Neural progenitor cell (in vitro differentiated cells): Measurements from ENCODE around the gene KLF9. TPM values are rescaled to one million over a fixed set of nuclear protein-coding genes. Genes with fewer than 3 reads are reported as not detected.

Source experiments
- DNase-seq: peaks from one replicate; pipeline ENCODE4 v3.0.0-alpha.2; 2016; ENCODE audit warnings: low spot score
- H2AFZ ChIP-seq: fragments of 200-600 bp; sonication (generic); replicated peaks from 2 replicates; pipeline ENCODE4 v1.6.1; 2016; ENCODE audit warnings: antibody characterized with exemption
- H3F3A ChIP-seq: fragments of 200-600 bp; sonication (generic); 2 replicates; pipeline ENCODE4 v1.6.1; 2016; ENCODE audit warnings: antibody characterized with exemption, low read depth
- H3K27ac ChIP-seq: fragments of 200-600 bp; sonication (generic); 2 replicates; pipeline ENCODE4 v1.5.1; 2016; ENCODE audit warnings: mild to moderate bottlenecking
- H3K27me3 ChIP-seq: fragments of 200-600 bp; sonication (generic); 2 replicates; pipeline ENCODE4 v1.6.1; 2016; ENCODE audit warnings: mild to moderate bottlenecking, moderate library complexity
- H3K36me3 ChIP-seq: fragments of 200-600 bp; sonication (generic); 2 replicates; pipeline ENCODE4 v1.5.1; 2016
- H3K4me1 ChIP-seq: fragments of 200-600 bp; sonication (generic); 2 replicates; pipeline ENCODE4 v1.6.1; 2016; ENCODE audit warnings: mixed run types
- H3K4me2 ChIP-seq: fragments of 200-600 bp; sonication (generic); 2 replicates; pipeline ENCODE4 v1.6.1; 2016
- H3K4me3 ChIP-seq: fragments of 200-600 bp; sonication (generic); 2 replicates; pipeline ENCODE4 v1.5.1; 2016
- H3K79me2 ChIP-seq: fragments of 200-600 bp; sonication (generic); 2 replicates; pipeline ENCODE4 v1.6.1; 2016; ENCODE audit warnings: low read depth
- H3K9ac ChIP-seq: fragments of 200-600 bp; sonication (generic); 2 replicates; pipeline ENCODE4 v1.6.1; 2016
- H3K9me3 ChIP-seq: fragments of 200-600 bp; sonication (generic); 2 replicates; pipeline ENCODE4 v1.5.1; 2016; ENCODE audit warnings: low read depth
- H4K20me1 ChIP-seq: fragments of 200-600 bp; sonication (generic); 2 replicates; pipeline ENCODE4 v1.6.1; 2016; ENCODE audit warnings: low read depth
- H3K27ac Mint-ChIP-seq: 3 replicates; pipeline ENCODE4 v1.8.0; 2021; ENCODE audit warnings: mixed read lengths
- H3K27me3 Mint-ChIP-seq: 2 replicates; pipeline ENCODE4 v1.8.0; 2022; ENCODE audit warnings: low read depth, mild to moderate bottlenecking, inconsistent platforms, moderate library complexity, mixed read lengths; ENCODE audit not compliant: insufficient read depth
- H3K36me3 Mint-ChIP-seq: 3 replicates; pipeline ENCODE4 v1.8.0; 2021; ENCODE audit warnings: mixed read lengths
- H3K4me1 Mint-ChIP-seq: 3 replicates; pipeline ENCODE4 v1.8.0; 2021; ENCODE audit warnings: mixed read lengths
- H3K4me3 Mint-ChIP-seq: 3 replicates; pipeline ENCODE4 v1.8.0; 2021; ENCODE audit warnings: mild to moderate bottlenecking, moderate library complexity, mixed read lengths
- H3K9me3 Mint-ChIP-seq: 3 replicates; pipeline ENCODE4 v1.8.0; 2020; ENCODE audit warnings: mixed read lengths
- EZH2 ChIP-seq: fragments of 200-600 bp; sonication (generic); IDR thresholded peaks from 2 replicates; pipeline ENCODE4 v1.6.1; 2017; ENCODE audit warnings: antibody characterized with exemption, mild to moderate bottlenecking, moderate library complexity
- EZH2phosphoT487 ChIP-seq: fragments of 200-600 bp; sonication (generic); IDR thresholded peaks from 2 replicates; pipeline ENCODE4 v1.6.1; 2017; ENCODE audit warnings: antibody characterized with exemption
- total RNA-seq: library from RNA; depleted of rRNA; stranded (reverse); fragments of >200 nt; gene quantifications from 2 replicates; pipeline ENCODE4 v1.2.3, GENCODE V29; 2015; ENCODE audit warnings: low replicate concordance
- TF ChIP-seq, protein P1 (sequence below): fragments of 200-600 bp; sonication (generic); IDR thresholded peaks from 2 replicates; pipeline ENCODE4 v1.5.1; 2017; ENCODE audit warnings: antibody characterized with exemption, mild to moderate bottlenecking

KLF9 gene
- total RNA-seq, 1 donor from 2014 or later, result 0.41 TPM

GRCh38 chr9:70352356-70352755, 62.1 kb downstream of the KLF9 start:
- TF ChIP-seq EZH2 (no peak), EZH2phosphoT487 (no peak)
- TF ChIP-seq, protein P1, sequence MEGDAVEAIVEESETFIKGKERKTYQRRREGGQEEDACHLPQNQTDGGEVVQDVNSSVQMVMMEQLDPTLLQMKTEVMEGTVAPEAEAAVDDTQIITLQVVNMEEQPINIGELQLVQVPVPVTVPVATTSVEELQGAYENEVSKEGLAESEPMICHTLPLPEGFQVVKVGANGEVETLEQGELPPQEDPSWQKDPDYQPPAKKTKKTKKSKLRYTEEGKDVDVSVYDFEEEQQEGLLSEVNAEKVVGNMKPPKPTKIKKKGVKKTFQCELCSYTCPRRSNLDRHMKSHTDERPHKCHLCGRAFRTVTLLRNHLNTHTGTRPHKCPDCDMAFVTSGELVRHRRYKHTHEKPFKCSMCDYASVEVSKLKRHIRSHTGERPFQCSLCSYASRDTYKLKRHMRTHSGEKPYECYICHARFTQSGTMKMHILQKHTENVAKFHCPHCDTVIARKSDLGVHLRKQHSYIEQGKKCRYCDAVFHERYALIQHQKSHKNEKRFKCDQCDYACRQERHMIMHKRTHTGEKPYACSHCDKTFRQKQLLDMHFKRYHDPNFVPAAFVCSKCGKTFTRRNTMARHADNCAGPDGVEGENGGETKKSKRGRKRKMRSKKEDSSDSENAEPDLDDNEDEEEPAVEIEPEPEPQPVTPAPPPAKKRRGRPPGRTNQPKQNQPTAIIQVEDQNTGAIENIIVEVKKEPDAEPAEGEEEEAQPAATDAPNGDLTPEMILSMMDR, result no peak
- no peaks in the 10 kb centered on the region for H3K27me3 Mint-ChIP-seq
- peaks cover 20% of the 10 kb centered on the region for H3K36me3 Mint-ChIP-seq
- H3K9me3 Mint-ChIP-seq, result no peaks in the 10 kb centered on the region
- no peak overlapping the region for H3K4me2 ChIP-seq
- DNase-seq, result no peak
- no peak overlapping the region for H3K27ac ChIP-seq
- no peak overlapping the region for H3K4me3 Mint-ChIP-seq
- no peaks in the 10 kb centered on the region for H3K79me2 ChIP-seq
- peaks cover 8% of the 10 kb centered on the region for H3K36me3 ChIP-seq
- H3K4me1 Mint-ChIP-seq, result no peaks in the 10 kb centered on the region
- H3K9me3 ChIP-seq, result no peaks in the 10 kb centered on the region
- H3K27ac Mint-ChIP-seq, result no peak overlapping the region
- H4K20me1 ChIP-seq, result no peaks in the 10 kb centered on the region
- H2AFZ ChIP-seq, result no peak overlapping the region
- no peak overlapping the region for H3K9ac ChIP-seq
- no peak overlapping the region for H3K4me3 ChIP-seq
- no peaks in the 10 kb centered on the region for H3K4me1 ChIP-seq
- no peaks in the 10 kb centered on the region for H3F3A ChIP-seq
- H3K27me3 ChIP-seq, result no peaks in the 10 kb centered on the region

GRCh38 chr9:70347046-70347445, 67.4 kb downstream of the KLF9 start:
- H3F3A ChIP-seq, result no peaks in the 10 kb centered on the region
- Mint-ChIP-seq H3K4me3 (no peak overlapping the region), H3K27ac (no peak overlapping the region), H3K9me3 (no peaks in the 10 kb centered on the region), H3K27me3 (no peaks in the 10 kb centered on the region), H3K4me1 (peaks cover 3% of the 10 kb centered on the region), H3K36me3 (peaks cover 21% of the 10 kb centered on the region)
- peaks cover 13% of the 10 kb centered on the region for H3K36me3 ChIP-seq
- no peak for DNase-seq
- H3K27me3 ChIP-seq, result no peaks in the 10 kb centered on the region
- no peaks in the 10 kb centered on the region for H3K4me1 ChIP-seq
- H3K9me3 ChIP-seq, result no peaks in the 10 kb centered on the region
- no peak overlapping the region for H3K27ac ChIP-seq
- H3K4me2 ChIP-seq, result no peak overlapping the region
- TF ChIP-seq EZH2phosphoT487, result no peak
- TF ChIP-seq, protein P1, result no peak
- TF ChIP-seq EZH2, result no peak
- no peak overlapping the region for H3K4me3 ChIP-seq
- no peaks in the 10 kb centered on the region for H3K79me2 ChIP-seq
- no peak overlapping the region for H2AFZ ChIP-seq
- H4K20me1 ChIP-seq, result no peaks in the 10 kb centered on the region
- H3K9ac ChIP-seq, result no peak overlapping the region

DNA sequence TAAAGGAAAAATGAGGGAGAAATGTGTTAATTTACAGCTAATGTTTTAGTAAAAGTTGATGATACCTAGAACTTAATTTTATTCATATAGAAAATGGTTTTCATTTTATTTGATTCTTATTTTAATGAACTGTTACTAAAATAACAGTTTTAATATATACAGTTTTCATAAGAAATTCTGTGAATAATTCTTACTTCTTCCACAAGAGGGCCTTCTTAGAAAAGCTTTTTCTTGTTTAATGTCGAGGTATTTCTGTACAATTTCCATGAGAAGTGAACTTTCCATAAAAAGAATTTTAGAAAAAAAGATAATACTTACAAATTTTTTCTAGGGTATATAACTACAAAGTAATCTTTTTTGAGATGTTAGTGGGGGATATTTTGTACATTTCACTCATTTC, 73.9 kb downstream of the KLF9 start:
- peak; percentile 5 for DNase-seq
- Histone ChIP-seq H3F3A (no peaks in the 10 kb centered on the region), H3K27me3 (no peaks in the 10 kb centered on the region), H3K79me2 (no peaks in the 10 kb centered on the region), H3K9me3 (no peaks in the 10 kb centered on the region), H3K36me3 (peaks cover 13% of the 10 kb centered on the region), H3K4me2 (no peak overlapping the region), H2AFZ (no peak overlapping the region), H3K27ac (no peak overlapping the region), H3K4me3 (no peak overlapping the region), H3K4me1 (no peaks in the 10 kb centered on the region), H3K9ac (no peak overlapping the region), H4K20me1 (no peaks in the 10 kb centered on the region)
- H3K36me3 Mint-ChIP-seq, result peaks cover 10% of the 10 kb centered on the region
- TF ChIP-seq, protein P1, result peak; percentile 59
- no peak for TF ChIP-seq EZH2phosphoT487
- no peak overlapping the region for H3K27ac Mint-ChIP-seq
- H3K4me1 Mint-ChIP-seq, result peaks cover 3% of the 10 kb centered on the region
- no peaks in the 10 kb centered on the region for H3K9me3 Mint-ChIP-seq
- no peaks in the 10 kb centered on the region for H3K27me3 Mint-ChIP-seq
- H3K4me3 Mint-ChIP-seq, result no peak overlapping the region

Other genes starting within 250 kb of the KLF9 start
- 35.2 and 63.1 TPM in 2 replicates for gene SMC5, start 155.7 kb downstream of the KLF9 start, total RNA-seq